ENCODE measurements around the gene PBX3.

- TF ChIP-seq EP300 (IDR thresholded peaks at IDR 0.05), result no peak
- TF ChIP-seq POLR2A (IDR thresholded peaks at IDR 0.05), result no peak
- no peak for TF ChIP-seq CTCF (IDR thresholded peaks at IDR 0.05)
Observed at GRCh38 chr9:125983681-125984080, 236.5 kb downstream of the PBX3 start.
